Pancreas (tissue), 10 donors: ENCODE results near the gene TBP. TPM values are rescaled to one million over a fixed set of nuclear protein-coding genes. Genes with fewer than 3 reads are reported as not detected.

Experiments
- ATAC-seq, 4 donors: fragments of 200-7000 bp; cut with Tn5 transposase; one replicate each; pipeline versions ENCODE4 v1.8.0 to v1.9.1; 2020; ENCODE audit warnings: mild to moderate bottlenecking in 4 of 4, moderate library complexity in 4 of 4
- DNase-seq, 6 donors: peaks; one replicate each; pipeline ENCODE4 v3.0.0-alpha.2; 2020
- FAIRE-seq: peaks from 2 replicates; lab custom pipeline; 2012; peaks lifted over from hg19 to GRCh38; lab: Jason Lieb, UNC
- H3K27ac ChIP-seq, 4 donors: fragments of 200-600 bp; sonication (generic); 1 replicate in 3 of 4; 2 replicates in 1 of 4; pipeline versions ENCODE4 v1.5.0 to v1.8.0; 2020
- H3K27me3 ChIP-seq, 4 donors: fragments of 200-600 bp; one replicate each; pipeline ENCODE4 v1.8.0; 2021
- H3K36me3 ChIP-seq, 3 donors: fragments of 200-600 bp; sonication (generic) in 1 of 3; one replicate each; pipeline versions ENCODE4 v1.5.0 to v1.8.0; 2020 to 2021
- H3K4me1 ChIP-seq, 3 donors: fragments of 200-600 bp; one replicate each; pipeline ENCODE4 v1.8.0; 2021
- H3K4me3 ChIP-seq, 4 donors: fragments of 200-600 bp; sonication (generic) in 2 of 4; one replicate each; pipeline versions ENCODE4 v1.5.0 to v1.8.0; 2020 to 2021
- H3K9me3 ChIP-seq, 4 donors: fragments of 200-600 bp; one replicate each; pipeline ENCODE4 v1.8.0; 2021
- WGBS, 2 donors: extraction: QIAGEN DNeasy Blood & Tissue Kit; methylation state at CpG; one replicate each; pipeline ENCODE4 v1.1.7; 2013; 5-methylcytosine and 5-hydroxymethylcytosine counted together
- intact Hi-C, 3 donors: fragments of 100-400 bp; cut with DNase I; formaldehyde crosslinking; loops; one replicate each; pipeline versions ENCODE4 v1.11.1 to v1.14.2; 2022
- polyA plus RNA-seq, 2 donors: library from polyadenylated mRNA; stranded (reverse); fragments of 200-250 nt; gene quantifications; one replicate each; pipeline ENCODE4 v1.2.3, GENCODE V29; 2013
- total RNA-seq, 6 donors: library from RNA; stranded (reverse); fragmentation: NEBNext Ultra II Directional in 4 of 6; extraction: Animal tissue kit (Norgen Biotek cat#: 25700) in 4 of 6; gene quantifications; one replicate each; pipeline versions ENCODE4 v1.2.1 to v1.2.4, GENCODE V29; 2021 to 2023
- TF ChIP-seq, protein P1 (sequence below), 4 donors: fragments of 200-600 bp; sonication (generic) in 3 of 4; IDR thresholded peaks; one replicate each; pipeline versions ENCODE4 v1.5.0 to v1.8.0; 2021; ENCODE audit warnings: antibody characterized with exemption in 4 of 4
- donor health status: healthy with polysubstance abuse.
- donor health status: DM: no; HTN: no; CAD: no; lungs with moderate emphysema.
- donor health status: DM: no; HTN: no; CAD: no.
- donor health status: control.
- donor health status: control.
- donor health status: Bipolar disorder and iron deficiency.
- donor health status: DM: yes; HTN: yes; CAD: no.
- donor health status: DM: no; HTN: no; CAD: no.
- donor health status: DM: no; HTN: no; CAD: no.
- donor health status: DM: yes; HTN: yes; CAD: no.

The TBP gene
- total and polyA plus RNA-seq, 8 donors: 4.5 to 17.3 (median 6.6) TPM

DNA sequence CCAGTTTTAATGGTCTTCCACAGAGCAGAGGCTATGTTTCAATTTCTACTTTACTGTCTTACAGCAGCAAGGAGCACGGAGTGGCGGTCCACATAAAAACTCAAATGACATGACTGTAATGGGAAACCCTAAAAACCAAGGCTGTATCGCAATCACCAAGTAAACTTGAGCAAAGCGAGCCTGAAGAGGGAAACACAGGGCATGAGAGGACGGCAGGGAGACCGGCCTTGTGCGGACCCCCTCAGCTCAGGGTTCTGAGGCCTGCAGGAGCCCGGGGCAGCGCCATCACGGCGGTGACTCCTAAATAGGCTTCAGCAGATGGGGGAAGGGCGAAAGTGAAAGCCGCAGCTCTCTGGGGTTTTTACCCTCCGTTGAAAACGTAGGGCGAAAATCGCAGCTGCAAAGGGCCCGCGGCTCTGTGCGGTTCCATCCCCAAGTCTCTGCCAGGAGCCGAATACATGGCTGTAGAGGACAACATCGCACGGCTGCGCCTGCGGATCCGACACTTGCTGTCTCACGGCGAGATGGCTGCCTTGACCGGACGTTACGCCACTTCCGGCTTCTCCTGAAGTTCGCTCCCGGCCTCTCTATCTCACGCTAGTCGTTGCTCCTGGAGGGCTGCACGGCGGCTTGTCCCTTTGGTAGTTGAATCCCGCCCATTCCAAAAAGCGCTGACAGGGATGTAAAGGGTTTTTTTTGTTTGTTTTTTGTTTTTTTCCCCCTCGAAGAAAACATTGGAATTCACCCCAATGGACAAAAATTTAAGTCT, 1.2 kb upstream of the TBP start, which contains the start of gene PSMB1:
Gene PSMB1 (minus strand): TSS at position 543 of the 769 bp plus-strand sequence. CDS start 65 bp downstream, at position 478.
- no peaks in the 10 kb centered on the region for H3K27me3 ChIP-seq
- DNase-seq (peak; percentile 87 to 96 (median 90)), ATAC-seq (peak; percentile 85 to 94 (median 88)), FAIRE-seq (no peak)
- no peaks in the 10 kb centered on the region for H3K9me3 ChIP-seq
- H3K36me3 ChIP-seq: peaks cover 0 to 4% (median 3%) of the 10 kb centered on the region in 3 donors
- peaks cover 16 to 38% (median 37%) of the 10 kb centered on the region in 3 donors for H3K4me1 ChIP-seq
- H3K27ac ChIP-seq: peak within 1 kb of the TSS; percentile 75 to 94 (median 88)
- 0 to 1% methylated on average over 41 of the region's 41 CpGs for whole genome bisulfite sequencing, 2 donors
- TF ChIP-seq, protein P1, sequence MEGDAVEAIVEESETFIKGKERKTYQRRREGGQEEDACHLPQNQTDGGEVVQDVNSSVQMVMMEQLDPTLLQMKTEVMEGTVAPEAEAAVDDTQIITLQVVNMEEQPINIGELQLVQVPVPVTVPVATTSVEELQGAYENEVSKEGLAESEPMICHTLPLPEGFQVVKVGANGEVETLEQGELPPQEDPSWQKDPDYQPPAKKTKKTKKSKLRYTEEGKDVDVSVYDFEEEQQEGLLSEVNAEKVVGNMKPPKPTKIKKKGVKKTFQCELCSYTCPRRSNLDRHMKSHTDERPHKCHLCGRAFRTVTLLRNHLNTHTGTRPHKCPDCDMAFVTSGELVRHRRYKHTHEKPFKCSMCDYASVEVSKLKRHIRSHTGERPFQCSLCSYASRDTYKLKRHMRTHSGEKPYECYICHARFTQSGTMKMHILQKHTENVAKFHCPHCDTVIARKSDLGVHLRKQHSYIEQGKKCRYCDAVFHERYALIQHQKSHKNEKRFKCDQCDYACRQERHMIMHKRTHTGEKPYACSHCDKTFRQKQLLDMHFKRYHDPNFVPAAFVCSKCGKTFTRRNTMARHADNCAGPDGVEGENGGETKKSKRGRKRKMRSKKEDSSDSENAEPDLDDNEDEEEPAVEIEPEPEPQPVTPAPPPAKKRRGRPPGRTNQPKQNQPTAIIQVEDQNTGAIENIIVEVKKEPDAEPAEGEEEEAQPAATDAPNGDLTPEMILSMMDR (IDR thresholded peaks at IDR 0.05): no peak
- intact Hi-C loops: no loop called here
- H3K4me3 ChIP-seq: peak within 1 kb of the TSS; percentile 77 to 96 (median 92)

DNA sequence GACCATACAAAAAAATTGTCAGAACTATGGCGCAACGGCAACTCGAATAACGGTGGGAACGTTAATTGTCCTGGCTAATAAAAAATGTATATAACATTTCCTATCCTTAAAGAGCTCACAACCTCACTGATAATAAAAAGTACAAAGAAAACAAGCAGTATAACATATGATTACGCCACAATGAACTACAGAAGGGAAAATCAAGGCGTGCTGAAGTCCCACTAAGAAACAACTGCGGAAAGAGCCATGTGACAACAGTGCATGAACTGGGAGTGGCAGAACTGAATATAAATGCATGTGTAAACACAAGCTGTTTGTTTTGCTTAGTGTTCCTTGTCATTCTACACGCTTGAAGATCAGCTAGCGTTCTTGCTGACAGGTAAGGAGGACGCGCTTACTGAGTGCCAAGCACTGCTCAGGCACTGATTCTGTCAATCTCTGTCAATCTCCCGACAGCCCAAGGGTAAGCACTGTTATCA, 596 bp upstream of the TBP start:
- intact Hi-C loops: no loop called here
- TF ChIP-seq, protein P1 (IDR thresholded peaks at IDR 0.05): no peak
- peak overlapping the region; percentile 75 to 94 (median 88) for H3K27ac ChIP-seq
- peaks cover 16 to 38% (median 37%) of the 10 kb centered on the region in 3 donors for H3K4me1 ChIP-seq
- H3K9me3 ChIP-seq: no peaks in the 10 kb centered on the region
- no peak for FAIRE-seq
- peak in 1 of 6 donors; percentile 12 for DNase-seq
- peak; percentile 27 to 56 (median 46) for ATAC-seq
- H3K36me3 ChIP-seq: peaks cover 0 to under 1% (median under 1%) of the 10 kb centered on the region in 3 donors
- 0 to 1% methylated on average over 13 of the region's 13 CpGs for WGBS, 2 donors
- H3K27me3 ChIP-seq: no peaks in the 10 kb centered on the region
- H3K4me3 ChIP-seq: peak overlapping the region; percentile 77 to 96 (median 92)

DNA sequence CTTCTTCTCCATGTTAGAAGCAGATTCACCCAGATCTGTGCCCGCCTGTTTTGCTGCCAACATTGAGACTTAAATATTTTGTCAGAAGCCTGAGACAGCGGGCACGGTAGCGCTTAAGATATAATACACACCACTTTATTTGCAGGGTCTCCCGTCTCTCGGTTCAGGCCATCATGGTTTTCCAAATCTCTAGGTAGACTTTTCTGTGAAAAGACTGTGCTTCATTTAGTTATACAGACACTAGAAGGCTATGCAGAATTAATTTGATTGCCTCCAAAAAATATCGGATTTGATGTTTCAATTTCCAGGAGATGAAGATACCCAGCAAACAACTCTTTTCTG, 598 bp downstream of the TBP start:
- FAIRE-seq (no peak), DNase-seq (no peak), ATAC-seq (no peak)
- peak overlapping the region; percentile 77 to 96 (median 92) for H3K4me3 ChIP-seq
- TF ChIP-seq, protein P1 (IDR thresholded peaks at IDR 0.05): no peak
- intact Hi-C loops: no loop called here
- no peaks in the 10 kb centered on the region for H3K36me3 ChIP-seq
- H3K27ac ChIP-seq: peak overlapping the region; percentile 75 to 94 (median 88)
- peaks cover 16 to 34% (median 33%) of the 10 kb centered on the region in 3 donors for H3K4me1 ChIP-seq
- 0 to 1% methylated on average over 7 of the region's 7 CpGs for WGBS, 2 donors
- no peaks in the 10 kb centered on the region for H3K9me3 ChIP-seq
- no peaks in the 10 kb centered on the region for H3K27me3 ChIP-seq

DNA sequence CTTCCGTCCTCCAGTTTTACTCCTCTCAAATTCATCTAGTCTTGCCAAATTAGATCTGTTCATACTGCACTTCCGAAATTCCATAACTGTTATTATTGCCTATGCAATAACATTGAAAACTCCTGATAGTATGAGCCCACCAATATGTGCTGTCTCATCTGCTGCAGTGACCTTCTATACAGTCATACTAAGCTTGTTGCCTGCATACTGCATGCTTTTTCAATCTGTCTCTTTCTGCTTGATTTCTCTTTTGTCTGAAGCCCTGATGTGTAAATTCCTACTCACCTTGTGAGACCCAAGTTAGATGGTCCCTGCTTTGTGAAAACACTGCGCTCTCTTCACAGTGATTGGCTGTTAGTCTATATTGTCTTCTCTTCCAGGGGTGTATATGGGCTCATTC, 1.1 kb downstream of the TBP start:
- intact Hi-C loops: no loop called here
- no peak overlapping the region for H3K27ac ChIP-seq
- WGBS, 2 donors: 36 to 48% methylated on average over 3 of the region's 3 CpGs
- peak overlapping the region; percentile 77 to 96 (median 92) for H3K4me3 ChIP-seq
- no peaks in the 10 kb centered on the region for H3K36me3 ChIP-seq
- no peaks in the 10 kb centered on the region for H3K9me3 ChIP-seq
- TF ChIP-seq, protein P1 (IDR thresholded peaks at IDR 0.05): no peak
- peaks cover 16 to 29% (median 27%) of the 10 kb centered on the region in 3 donors for H3K4me1 ChIP-seq
- H3K27me3 ChIP-seq: no peaks in the 10 kb centered on the region
- no peak for FAIRE-seq
- no peak for ATAC-seq
- no peak for DNase-seq
